Measurements from ENCODE around the gene ITGBL1.

ITGBL1 gene

DNA sequence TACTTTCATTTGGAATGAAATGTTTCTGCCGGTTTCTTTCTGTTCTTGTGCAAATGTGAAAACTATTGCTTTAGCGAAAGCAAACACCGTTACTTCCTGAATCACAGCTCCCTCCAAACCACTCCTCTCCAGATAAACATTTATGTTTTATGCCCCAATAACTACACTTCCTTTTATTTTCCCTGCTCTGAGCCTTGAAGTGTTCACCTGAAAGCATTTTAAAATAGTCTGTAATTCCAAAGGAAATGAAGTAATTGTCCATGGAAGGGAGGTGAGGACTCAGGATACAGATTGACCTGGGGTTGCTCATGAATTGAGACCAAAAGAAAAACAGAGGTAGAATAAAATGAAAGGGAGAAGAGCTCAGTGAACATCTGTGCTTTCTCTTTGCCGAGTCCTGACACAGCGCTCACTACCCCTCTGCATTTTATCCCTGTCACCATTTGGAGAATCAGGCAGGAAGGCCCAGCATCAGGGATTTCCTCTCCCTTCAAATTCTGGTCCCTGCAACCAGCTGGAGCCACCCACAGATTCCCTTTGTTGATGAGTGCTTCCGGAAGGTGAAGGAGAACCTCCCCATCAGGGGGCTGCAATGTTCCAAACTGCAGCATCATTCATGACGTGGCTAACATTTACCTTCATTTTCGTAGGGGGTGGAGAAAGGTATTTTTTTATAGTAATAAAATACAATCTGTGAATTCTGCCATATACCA is 171.9 kb downstream of the ITGBL1 start:
- TF ChIP-seq, protein P1, sequence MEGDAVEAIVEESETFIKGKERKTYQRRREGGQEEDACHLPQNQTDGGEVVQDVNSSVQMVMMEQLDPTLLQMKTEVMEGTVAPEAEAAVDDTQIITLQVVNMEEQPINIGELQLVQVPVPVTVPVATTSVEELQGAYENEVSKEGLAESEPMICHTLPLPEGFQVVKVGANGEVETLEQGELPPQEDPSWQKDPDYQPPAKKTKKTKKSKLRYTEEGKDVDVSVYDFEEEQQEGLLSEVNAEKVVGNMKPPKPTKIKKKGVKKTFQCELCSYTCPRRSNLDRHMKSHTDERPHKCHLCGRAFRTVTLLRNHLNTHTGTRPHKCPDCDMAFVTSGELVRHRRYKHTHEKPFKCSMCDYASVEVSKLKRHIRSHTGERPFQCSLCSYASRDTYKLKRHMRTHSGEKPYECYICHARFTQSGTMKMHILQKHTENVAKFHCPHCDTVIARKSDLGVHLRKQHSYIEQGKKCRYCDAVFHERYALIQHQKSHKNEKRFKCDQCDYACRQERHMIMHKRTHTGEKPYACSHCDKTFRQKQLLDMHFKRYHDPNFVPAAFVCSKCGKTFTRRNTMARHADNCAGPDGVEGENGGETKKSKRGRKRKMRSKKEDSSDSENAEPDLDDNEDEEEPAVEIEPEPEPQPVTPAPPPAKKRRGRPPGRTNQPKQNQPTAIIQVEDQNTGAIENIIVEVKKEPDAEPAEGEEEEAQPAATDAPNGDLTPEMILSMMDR (IDR thresholded peaks at IDR 0.05; ENCODE audit: low read depth, low read length), result no peak
- Histone ChIP-seq H3K27me3 (ENCODE audit: insufficient read depth, low read depth, severe bottlenecking) (no peaks in the 10 kb centered on the region), H3K36me3 (no peaks in the 10 kb centered on the region), H3K27ac (no peak overlapping the region), H3K9me3 (ENCODE audit: severe bottlenecking) (no peaks in the 10 kb centered on the region), H3K4me3 (ENCODE audit: low read depth, low read length) (no peak overlapping the region)
- DNase-seq, result no peak

DNA sequence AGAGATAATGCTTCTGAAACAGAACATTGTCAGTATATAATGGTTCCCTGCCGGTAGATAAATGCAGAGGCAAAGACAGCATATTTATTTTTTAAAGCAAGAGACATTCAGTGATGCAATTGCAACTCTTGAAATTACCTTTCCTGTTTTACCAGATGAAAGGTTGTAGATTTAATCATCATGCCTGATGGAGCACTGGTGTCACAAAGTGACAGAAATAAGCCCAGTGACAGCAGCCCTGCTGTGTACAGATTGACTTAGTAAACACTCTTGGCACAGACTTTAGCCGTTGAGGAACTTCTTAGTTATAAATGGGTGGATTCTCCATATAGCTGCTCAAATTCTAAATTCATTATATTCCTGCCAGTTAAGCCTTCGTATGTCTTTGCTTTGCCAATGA is 172.5 kb downstream of the ITGBL1 start:
- DNase-seq, result no peak
- Histone ChIP-seq H3K9me3 (ENCODE audit: severe bottlenecking) (no peaks in the 10 kb centered on the region), H3K27ac (no peak overlapping the region), H3K36me3 (no peaks in the 10 kb centered on the region), H3K27me3 (ENCODE audit: insufficient read depth, low read depth, severe bottlenecking) (no peaks in the 10 kb centered on the region), H3K4me3 (ENCODE audit: low read depth, low read length) (no peak overlapping the region)
- TF ChIP-seq, protein P1 (IDR thresholded peaks at IDR 0.05; ENCODE audit: low read depth, low read length), result no peak

DNA sequence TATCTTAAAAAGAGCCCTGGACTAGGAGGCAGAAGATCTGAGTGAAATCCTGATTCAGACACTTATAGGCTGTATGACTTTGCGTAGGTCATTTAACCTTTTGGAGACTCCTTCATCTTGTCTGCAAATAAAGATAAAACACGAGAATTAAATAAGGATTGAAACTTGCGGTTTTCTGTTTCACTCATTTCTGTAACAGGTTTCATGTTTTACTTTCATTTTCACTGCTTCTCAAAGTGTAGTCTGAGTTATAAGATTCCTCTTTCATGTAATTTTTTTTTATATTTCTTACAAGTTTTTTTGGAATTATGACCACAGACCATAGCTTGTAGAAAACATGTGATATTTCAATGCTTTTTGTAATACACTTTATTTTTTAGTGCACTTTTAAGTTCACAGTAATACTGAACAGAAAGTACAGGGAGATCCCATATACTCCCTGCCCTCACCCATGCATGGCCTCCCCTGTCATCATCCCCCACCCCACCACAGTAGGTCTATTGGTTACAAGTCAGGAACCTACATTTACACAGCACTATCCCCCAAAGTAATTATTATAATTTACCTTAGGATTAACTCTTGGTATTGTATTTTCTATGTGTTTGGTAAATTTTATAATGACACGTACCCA is 174.6 kb downstream of the ITGBL1 start:
- no peak for DNase-seq
- TF ChIP-seq, protein P1 (IDR thresholded peaks at IDR 0.05; ENCODE audit: low read depth, low read length), result no peak
- no peak overlapping the region for H3K27ac ChIP-seq
- H3K27me3 ChIP-seq (ENCODE audit: insufficient read depth, low read depth, severe bottlenecking), result no peaks in the 10 kb centered on the region
- H3K4me3 ChIP-seq (ENCODE audit: low read depth, low read length), result no peak overlapping the region
- no peaks in the 10 kb centered on the region for H3K36me3 ChIP-seq
- H3K9me3 ChIP-seq (ENCODE audit: severe bottlenecking), result no peaks in the 10 kb centered on the region

DNA sequence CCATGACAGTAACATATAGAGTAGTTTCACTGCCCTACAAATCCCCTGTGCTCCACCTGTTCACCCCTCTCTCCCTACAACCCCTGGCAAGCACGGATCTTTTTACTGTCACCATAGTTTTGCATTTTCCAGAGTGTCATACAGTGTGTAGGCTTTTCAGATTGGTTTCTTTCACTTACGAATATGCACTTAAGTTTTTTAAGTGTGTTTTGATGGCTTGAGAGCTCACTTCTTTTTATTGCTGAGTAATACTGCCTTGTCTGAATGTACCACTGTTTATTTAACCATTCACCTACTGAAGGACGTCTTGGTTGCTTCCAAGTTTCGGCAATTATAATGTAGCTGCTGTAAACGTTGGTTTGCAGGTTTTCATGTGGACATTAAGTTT is 175.1 kb downstream of the ITGBL1 start:
- H3K27ac ChIP-seq, result no peak overlapping the region
- DNase-seq, result no peak
- no peaks in the 10 kb centered on the region for H3K9me3 ChIP-seq (ENCODE audit: severe bottlenecking)

DNA sequence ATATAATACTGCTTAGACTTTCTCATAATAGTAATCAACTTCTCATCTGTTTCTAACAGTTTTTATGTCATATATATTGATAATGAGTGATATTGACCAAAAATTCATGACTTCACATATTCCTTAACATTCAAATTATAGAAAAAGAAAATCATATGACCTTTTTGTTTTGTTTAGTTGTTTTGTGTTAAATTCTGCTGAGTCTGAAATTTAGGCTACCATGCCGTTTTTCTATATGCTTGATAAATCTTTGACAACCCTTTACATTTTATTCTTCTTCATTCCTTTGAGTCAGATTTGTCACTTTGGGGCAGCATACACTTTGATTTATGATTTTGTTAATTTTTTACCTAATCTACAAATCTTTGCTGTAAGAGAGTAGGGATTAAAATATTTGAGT is 176.4 kb downstream of the ITGBL1 start:
- no peaks in the 10 kb centered on the region for H3K36me3 ChIP-seq
- no peak for DNase-seq

More for the DNA sequence above, 175.1 kb downstream of the ITGBL1 start:
- TF ChIP-seq, protein P1 (IDR thresholded peaks at IDR 0.05; ENCODE audit: low read depth, low read length), result no peak
- no peaks in the 10 kb centered on the region for H3K36me3 ChIP-seq
- H3K4me3 ChIP-seq (ENCODE audit: low read depth, low read length), result no peak overlapping the region
- H3K27me3 ChIP-seq (ENCODE audit: insufficient read depth, low read depth, severe bottlenecking), result no peaks in the 10 kb centered on the region

More for the DNA sequence above, 176.4 kb downstream of the ITGBL1 start:
- Histone ChIP-seq H3K27me3 (ENCODE audit: insufficient read depth, low read depth, severe bottlenecking) (no peaks in the 10 kb centered on the region), H3K4me3 (ENCODE audit: low read depth, low read length) (no peak overlapping the region), H3K27ac (no peak overlapping the region), H3K9me3 (ENCODE audit: severe bottlenecking) (no peaks in the 10 kb centered on the region)
- TF ChIP-seq, protein P1 (IDR thresholded peaks at IDR 0.05; ENCODE audit: low read depth, low read length), result no peak

All from WERI-Rb-1 (cell line).